WTC11 (cell line): ENCODE data around the gene NFYB.

Source experiments
- JUN ChIP-seq: sonication (generic); formaldehyde crosslinking; IDR thresholded peaks from 2 replicates; pipeline ENCODE4 v1.8.0; 2023; ENCODE audit warnings: mild to moderate bottlenecking, missing genetic modification reagents
- MYBL2 ChIP-seq: sonication (generic); formaldehyde crosslinking; IDR thresholded peaks from 2 replicates; pipeline ENCODE4 v1.8.1; 2023; ENCODE audit warnings: mild to moderate bottlenecking, moderate library complexity, missing genetic modification reagents
- NFATC4 ChIP-seq: fragments of 250-450 bp; sonication (Bioruptor Pico); IDR thresholded peaks from 2 replicates; pipeline ENCODE4 v1.9.0; 2021; ENCODE audit warnings: mild to moderate bottlenecking
- ZNF219 ChIP-seq: sonication (generic); formaldehyde crosslinking; IDR thresholded peaks from 2 replicates; pipeline ENCODE4 v1.8.0; 2023; ENCODE audit warnings: missing genetic modification reagents, mild to moderate bottlenecking, borderline replicate concordance
- TF ChIP-seq, protein P1 (sequence below): fragments of 200-600 bp; IDR thresholded peaks from 2 replicates; pipeline ENCODE4 v1.8.0; 2022; ENCODE audit warnings: antibody characterized with exemption
- TF ChIP-seq, protein P2 (sequence below): sonication (generic); formaldehyde crosslinking; IDR thresholded peaks from 2 replicates; pipeline ENCODE4 v1.8.1; 2022; ENCODE audit warnings: mild to moderate bottlenecking, missing genetic modification reagents, moderate library complexity, borderline replicate concordance
- TF ChIP-seq, protein P3 (sequence below): sonication (generic); formaldehyde crosslinking; conservative IDR thresholded peaks from 2 replicates; pipeline ENCODE4 v1.8.1; 2023; ENCODE audit warnings: mild to moderate bottlenecking, low read depth, missing genetic modification reagents, moderate library complexity
- TF ChIP-seq, protein P4 (sequence below): sonication (generic); formaldehyde crosslinking; IDR thresholded peaks from 2 replicates; pipeline ENCODE4 v1.8.1; 2023; ENCODE audit warnings: mild to moderate bottlenecking, moderate library complexity, missing genetic modification reagents

DNA sequence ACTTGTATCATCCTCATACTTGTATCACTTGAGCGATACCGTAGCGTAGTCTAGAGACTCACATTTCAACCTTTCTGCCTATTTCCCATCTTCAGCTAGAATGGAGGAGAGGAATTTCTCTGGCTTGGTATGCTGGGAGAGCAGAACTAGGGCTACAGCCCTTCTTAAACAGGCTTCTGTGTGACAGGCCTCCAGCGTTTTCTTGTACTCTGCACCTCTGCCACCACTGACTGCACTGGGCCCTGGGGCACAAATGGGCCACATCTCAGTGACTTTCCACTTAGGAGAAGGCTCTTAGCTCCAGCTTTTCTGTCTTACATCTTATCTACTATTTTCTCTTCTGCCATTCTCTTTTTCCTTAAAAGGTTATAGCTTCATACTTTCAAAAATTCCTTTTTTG is 46.9 kb downstream of the NFYB start:
- TF ChIP-seq, protein P1, sequence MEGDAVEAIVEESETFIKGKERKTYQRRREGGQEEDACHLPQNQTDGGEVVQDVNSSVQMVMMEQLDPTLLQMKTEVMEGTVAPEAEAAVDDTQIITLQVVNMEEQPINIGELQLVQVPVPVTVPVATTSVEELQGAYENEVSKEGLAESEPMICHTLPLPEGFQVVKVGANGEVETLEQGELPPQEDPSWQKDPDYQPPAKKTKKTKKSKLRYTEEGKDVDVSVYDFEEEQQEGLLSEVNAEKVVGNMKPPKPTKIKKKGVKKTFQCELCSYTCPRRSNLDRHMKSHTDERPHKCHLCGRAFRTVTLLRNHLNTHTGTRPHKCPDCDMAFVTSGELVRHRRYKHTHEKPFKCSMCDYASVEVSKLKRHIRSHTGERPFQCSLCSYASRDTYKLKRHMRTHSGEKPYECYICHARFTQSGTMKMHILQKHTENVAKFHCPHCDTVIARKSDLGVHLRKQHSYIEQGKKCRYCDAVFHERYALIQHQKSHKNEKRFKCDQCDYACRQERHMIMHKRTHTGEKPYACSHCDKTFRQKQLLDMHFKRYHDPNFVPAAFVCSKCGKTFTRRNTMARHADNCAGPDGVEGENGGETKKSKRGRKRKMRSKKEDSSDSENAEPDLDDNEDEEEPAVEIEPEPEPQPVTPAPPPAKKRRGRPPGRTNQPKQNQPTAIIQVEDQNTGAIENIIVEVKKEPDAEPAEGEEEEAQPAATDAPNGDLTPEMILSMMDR: no peak
- TF ChIP-seq, protein P2, sequence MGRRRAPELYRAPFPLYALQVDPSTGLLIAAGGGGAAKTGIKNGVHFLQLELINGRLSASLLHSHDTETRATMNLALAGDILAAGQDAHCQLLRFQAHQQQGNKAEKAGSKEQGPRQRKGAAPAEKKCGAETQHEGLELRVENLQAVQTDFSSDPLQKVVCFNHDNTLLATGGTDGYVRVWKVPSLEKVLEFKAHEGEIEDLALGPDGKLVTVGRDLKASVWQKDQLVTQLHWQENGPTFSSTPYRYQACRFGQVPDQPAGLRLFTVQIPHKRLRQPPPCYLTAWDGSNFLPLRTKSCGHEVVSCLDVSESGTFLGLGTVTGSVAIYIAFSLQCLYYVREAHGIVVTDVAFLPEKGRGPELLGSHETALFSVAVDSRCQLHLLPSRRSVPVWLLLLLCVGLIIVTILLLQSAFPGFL: no peak
- no peak for TF ChIP-seq MYBL2 (CRISPR knock-in tag)
- no peak for TF ChIP-seq JUN (CRISPR knock-in tag)
- TF ChIP-seq, protein P3, sequence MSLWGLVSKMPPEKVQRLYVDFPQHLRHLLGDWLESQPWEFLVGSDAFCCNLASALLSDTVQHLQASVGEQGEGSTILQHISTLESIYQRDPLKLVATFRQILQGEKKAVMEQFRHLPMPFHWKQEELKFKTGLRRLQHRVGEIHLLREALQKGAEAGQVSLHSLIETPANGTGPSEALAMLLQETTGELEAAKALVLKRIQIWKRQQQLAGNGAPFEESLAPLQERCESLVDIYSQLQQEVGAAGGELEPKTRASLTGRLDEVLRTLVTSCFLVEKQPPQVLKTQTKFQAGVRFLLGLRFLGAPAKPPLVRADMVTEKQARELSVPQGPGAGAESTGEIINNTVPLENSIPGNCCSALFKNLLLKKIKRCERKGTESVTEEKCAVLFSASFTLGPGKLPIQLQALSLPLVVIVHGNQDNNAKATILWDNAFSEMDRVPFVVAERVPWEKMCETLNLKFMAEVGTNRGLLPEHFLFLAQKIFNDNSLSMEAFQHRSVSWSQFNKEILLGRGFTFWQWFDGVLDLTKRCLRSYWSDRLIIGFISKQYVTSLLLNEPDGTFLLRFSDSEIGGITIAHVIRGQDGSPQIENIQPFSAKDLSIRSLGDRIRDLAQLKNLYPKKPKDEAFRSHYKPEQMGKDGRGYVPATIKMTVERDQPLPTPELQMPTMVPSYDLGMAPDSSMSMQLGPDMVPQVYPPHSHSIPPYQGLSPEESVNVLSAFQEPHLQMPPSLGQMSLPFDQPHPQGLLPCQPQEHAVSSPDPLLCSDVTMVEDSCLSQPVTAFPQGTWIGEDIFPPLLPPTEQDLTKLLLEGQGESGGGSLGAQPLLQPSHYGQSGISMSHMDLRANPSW (CRISPR knock-in tag): no peak
- TF ChIP-seq, protein P4, sequence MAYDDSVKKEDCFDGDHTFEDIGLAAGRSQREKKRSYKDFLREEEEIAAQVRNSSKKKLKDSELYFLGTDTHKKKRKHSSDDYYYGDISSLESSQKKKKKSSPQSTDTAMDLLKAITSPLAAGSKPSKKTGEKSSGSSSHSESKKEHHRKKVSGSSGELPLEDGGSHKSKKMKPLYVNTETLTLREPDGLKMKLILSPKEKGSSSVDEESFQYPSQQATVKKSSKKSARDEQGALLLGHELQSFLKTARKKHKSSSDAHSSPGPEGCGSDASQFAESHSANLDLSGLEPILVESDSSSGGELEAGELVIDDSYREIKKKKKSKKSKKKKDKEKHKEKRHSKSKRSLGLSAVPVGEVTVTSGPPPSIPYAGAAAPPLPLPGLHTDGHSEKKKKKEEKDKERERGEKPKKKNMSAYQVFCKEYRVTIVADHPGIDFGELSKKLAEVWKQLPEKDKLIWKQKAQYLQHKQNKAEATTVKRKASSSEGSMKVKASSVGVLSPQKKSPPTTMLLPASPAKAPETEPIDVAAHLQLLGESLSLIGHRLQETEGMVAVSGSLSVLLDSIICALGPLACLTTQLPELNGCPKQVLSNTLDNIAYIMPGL (CRISPR knock-in tag): no peak
- no peak for TF ChIP-seq NFATC4 (CRISPR knock-in tag)
- no peak for TF ChIP-seq ZNF219
